Activated effector memory CD4-positive, alpha-beta T cell treated with Interleukin-2 at 50 U/mL for 16 hours (primary cell): ENCODE results near the gene SAPCD2.
"Not testable (repeated sequence)": the region's sequence is repeated elsewhere in the genome, so short reads cannot be mapped to it uniquely, and the experiment has no call there.

ENCODE experiments used
- DNase-seq: peaks from one replicate; pipeline ENCODE4 v3.0.0-alpha.2; 2020

The SAPCD2 gene, protein sequence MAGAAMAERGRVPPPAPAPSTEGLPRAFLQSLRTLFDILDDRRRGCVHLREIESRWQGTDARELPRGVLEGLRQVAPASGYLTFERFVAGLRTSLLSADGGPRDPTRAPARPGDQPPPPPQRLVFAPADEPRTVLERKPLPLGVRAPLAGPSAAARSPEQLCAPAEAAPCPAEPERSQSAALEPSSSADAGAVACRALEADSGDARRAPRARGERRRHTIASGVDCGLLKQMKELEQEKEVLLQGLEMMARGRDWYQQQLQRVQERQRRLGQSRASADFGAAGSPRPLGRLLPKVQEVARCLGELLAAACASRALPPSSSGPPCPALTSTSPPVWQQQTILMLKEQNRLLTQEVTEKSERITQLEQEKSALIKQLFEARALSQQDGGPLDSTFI

DNA sequence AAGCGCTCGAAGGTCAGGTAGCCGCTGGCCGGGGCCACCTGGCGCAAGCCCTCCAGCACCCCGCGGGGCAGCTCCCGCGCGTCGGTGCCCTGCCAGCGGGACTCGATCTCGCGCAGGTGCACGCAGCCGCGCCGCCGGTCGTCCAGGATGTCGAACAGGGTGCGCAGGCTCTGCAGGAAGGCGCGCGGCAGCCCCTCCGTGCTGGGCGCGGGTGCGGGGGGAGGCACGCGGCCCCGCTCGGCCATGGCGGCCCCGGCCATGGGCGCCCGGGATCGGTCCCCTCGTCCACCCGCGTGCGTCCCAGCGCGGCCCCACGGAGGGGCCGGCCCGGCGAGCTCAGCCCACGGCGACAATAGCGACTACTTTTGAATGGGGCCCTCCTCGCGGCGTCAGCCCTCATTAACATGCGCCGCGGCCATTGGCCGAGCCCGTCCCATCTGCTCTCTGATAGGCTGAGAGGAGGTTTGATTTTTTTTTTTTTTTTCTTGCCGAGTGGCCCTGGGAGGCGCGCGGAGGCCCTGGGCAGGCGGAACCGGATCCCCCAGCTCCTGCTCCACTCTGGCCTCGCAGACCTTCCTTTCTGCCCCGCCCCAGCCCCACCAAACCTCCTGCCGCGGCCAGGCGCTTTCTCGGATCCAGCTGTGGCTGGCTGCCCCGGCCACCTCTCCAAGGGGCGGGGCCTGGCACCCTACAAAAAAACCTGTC, at the start of gene SAPCD2:
TSS of gene SAPCD2 (minus strand) at position 357 of the 705 bp plus-strand sequence. CDS start at position 260, 97 bp downstream.
- peak; percentile 77 for DNase-seq

DNA sequence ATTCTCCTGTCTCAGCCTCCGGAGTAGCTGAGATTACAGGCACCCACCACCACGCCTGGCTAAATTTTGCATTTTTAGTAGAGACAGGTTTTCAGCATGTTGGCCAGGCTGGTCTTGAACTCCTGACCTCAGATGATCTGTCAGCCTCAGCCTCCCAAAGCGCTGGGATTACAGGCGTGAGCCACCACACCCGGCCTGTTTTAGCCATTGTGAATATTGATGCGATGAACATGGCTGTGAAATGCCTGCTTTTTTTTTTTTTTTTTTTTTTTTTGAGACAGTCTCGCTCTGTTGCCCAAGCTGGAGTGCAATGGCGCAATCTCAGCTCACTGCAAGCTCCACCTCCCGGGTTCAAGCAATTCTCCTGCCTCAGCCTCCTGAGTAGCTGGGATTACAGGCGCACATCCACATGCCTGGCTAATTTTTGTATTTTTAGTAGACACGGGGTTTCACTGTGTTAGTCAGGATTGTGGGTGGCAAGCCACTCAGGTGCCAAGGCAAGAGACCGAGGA, 47.8 kb upstream of the SAPCD2 start:
- DNase-seq: not testable (repeated sequence)

DNA sequence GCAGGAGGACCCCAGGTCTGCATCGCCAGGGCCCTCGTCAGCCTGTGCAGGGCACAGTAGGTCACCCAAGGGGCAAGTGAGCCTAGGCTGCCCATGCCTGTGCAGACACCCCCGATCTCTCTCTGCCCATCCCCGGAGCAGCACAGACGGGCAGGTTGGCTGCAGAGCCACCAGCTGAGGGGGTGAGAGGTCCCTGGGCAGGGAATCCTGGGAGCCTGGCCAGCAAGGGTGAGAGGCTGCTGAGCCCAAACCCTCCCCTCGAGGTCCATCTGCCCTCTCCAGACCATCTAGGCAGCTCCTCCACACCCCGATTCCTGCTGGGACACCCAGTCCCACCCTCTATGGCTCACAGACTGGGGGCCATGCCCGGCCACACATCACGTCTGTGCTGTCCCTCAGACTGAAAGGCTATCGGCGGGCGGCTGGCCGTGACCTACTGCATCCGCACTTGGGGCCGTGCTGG, 46.9 kb upstream of the SAPCD2 start:
- DNase-seq: no peak

DNA sequence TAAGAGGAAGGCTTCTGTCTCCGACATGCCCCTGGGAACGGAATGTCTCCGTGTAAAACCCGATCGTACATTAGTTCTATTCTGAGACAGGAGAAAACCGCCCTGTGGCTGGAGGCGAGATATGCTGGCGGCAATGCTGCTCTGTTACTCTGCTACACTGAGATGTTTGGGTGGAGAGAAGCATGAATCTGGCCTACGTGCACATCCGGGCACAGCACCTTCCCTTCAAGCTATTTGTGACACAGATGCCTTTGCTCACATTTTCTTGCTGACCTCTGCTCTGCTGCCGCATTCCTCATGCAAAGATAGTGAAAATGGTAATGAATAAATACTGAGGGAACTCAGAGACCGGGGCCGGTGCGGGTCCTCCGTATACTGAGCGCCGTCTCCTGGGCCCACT, 46.4 kb upstream of the SAPCD2 start:
- no peak for DNase-seq

DNA sequence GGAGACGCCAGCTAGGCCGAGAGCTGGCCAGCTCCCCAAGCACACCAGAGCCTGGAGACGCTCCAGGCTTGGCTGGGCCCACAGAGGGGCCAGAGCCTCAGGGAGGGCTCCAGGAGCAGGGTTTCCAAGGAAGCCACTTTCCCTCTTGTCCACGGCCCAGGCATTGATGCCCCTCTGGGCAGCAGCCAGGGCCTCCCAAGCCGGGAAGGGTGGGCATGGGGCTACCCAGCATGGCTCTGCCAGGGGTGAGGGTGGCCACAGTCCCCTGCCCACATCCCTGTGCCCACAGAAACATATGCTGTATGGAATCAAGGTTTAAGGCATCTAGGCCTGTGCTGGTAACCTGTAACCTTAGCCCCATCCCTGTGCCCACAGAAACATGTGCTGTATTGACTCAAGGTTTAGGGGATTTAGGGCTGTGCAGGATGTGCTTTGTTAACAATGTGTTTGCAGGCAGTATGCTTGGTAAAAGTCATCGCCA, 45.7 kb upstream of the SAPCD2 start:
- no peak for DNase-seq

DNA sequence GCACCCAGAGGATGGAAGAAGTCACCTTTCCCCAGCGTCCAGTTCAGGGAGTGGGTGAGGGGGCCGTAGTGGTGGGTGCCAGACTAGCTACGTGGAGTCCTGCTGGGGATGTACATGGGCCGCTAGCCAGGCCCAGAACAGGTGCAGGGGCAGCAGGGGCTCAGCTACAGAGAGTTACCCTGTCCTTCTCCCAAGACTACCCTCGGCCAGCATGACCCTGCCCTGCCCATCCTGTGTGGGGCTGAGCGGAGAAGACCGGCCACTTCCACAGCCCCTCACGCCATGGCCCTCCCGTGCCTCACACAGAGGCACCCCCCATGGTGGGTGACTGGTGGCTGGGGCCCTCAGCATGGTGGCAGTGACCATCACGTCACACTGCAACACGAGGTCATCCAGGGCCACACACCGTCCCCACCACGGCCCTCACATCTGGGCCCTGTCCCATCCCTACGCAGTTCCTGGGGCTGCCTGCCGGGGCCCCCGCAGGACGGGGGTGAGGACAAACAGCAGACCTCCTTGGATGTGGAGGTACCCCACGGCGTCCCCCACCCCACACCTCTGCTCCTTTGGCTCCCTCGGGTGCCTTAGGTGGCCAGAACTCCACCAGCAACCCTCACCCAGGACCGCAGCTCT, 45.2 kb upstream of the SAPCD2 start:
- no peak for DNase-seq

DNA sequence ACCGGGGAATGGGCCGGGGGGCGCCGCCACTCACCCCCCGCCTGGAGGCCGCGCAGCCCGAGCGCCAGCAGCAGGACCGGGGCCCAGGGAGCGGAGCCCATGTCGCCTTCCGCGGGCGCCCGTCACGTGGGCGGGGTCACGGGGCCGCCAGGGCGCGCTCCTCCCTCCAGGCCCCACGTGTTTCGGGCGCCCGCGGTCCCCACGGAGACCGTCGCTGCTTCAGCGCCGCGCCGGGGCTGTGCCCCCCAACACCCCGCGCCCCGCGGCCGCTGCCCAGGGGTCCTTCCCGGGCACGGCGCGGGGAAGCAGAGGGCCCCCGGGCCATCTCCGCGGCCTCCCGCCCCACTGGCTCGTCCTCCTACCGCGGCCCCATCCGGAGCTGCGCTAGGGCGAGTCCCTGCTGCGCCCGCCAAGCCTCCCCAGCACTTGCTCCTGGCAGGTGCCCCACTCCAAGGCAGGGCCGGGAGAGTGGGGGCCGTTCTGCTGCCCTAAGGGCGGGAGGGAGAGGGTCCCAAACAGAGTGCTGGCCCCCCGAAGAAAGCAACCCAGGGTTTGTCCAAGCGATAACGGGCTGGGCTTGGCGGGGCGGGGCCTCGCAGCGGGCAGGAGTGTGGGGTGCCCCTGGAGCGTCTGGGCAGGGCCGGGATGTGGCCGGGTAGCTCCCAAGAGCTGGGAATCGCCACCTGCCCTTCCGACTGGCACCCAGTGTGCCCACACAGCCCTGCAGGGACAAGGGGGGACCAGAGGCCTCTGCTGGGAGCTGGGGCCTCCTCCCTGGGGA, 44.4 kb upstream of the SAPCD2 start, which contains the start of gene DPP7:
TSS of gene DPP7 (minus strand) at position 121 of the 781 bp plus-strand sequence. CDS start at position 101, 20 bp downstream.
- DNase-seq: peak; percentile 72

DNA sequence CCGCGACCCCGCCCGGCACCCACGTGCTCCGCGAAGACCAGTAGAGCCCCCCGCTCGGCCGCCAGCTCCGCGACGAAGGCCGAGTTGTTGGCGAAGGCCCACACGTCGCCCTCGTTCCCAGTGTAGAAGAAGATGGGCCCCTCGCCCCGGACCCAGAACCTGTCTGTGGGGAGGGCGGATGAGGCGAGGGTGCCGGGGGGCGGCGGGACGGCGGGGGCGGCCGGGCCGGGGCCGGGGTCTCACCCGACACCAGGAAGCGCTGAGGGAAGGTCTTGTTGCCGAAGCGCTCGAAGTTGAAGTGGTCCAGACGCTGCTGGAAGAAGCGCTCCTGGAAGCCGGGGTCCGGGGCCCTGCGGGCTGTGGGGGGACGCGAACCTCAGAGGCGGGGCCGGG, 43.9 kb upstream of the SAPCD2 start:
- no peak for DNase-seq

DNA sequence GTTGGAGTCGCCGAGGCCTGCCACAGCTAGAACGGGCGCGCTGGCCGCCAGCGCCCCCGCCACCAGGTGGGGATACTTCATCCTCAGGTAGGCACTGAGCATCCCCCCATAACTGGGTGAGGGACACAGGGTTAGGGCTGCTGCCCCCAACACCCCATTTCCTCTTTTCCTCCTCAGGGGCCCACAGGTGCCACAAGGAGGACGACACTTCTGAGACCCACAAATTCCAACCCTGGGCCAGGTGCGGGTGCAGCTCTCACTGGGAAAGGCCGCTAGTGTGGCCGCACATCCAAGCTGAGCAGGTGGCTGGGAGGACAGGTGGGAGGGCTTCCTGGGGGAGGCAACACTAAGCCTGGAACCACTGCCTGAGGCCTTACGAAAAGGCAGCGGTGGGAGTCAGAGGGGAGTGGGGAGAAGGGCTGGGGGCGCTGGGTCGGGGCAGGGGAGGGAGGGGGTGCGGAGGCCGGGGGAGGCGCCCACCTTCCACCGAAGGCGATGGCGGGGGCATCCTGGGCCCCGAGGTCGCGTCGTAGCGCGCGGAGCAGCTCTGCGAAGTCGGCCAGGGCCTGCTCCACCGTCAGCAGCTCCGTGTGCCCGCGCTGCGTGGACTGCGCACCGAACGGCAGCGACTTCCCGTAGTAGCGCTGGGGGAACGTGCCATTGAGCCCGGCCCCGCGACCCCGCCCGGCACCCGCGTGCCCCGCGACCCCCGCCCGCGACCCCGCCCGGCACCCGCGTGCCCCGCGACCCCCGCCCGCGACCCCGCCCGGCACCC, 43.2 kb upstream of the SAPCD2 start:
- DNase-seq: no peak

DNA sequence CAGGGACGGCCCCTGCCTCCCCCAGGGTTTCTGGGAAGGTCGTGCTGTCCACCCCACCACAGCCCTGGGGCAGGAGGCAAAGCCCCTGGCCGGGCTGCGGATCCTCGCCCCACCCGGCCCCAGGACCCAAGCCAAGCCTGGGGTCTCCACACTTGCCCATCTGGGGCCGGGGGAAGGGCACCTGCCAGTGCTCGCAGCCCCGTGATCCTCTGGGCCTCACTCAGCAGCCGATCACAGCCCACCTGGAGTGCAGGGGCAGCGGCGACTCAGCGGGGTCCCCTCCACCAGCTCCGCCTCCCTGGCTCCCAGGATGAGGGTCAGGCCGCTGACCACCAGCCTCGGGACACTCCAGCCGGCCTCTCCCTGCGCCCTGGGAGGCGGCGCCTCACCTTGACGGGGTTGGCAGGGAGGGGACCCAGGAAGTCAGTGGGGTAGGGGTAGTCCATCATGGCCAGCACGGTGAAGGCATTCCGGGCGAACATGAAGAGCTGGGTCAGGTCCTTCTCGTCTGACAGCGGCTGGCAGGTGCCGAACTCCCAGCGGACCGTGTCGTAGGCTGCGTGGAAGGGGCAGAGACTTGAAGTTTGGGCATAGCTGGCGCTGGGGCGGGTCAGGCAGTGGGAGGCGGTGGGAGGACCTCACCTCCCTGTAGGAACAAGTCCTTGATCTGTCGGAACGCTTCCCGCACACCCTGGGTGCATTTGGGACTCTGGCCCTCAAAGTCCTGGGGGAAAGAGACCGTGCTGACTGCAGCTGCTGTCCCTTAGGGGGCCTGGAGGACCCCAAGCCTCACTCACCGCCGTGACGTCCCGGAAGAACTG, 42.4 kb upstream of the SAPCD2 start:
- no peak for DNase-seq

DNA sequence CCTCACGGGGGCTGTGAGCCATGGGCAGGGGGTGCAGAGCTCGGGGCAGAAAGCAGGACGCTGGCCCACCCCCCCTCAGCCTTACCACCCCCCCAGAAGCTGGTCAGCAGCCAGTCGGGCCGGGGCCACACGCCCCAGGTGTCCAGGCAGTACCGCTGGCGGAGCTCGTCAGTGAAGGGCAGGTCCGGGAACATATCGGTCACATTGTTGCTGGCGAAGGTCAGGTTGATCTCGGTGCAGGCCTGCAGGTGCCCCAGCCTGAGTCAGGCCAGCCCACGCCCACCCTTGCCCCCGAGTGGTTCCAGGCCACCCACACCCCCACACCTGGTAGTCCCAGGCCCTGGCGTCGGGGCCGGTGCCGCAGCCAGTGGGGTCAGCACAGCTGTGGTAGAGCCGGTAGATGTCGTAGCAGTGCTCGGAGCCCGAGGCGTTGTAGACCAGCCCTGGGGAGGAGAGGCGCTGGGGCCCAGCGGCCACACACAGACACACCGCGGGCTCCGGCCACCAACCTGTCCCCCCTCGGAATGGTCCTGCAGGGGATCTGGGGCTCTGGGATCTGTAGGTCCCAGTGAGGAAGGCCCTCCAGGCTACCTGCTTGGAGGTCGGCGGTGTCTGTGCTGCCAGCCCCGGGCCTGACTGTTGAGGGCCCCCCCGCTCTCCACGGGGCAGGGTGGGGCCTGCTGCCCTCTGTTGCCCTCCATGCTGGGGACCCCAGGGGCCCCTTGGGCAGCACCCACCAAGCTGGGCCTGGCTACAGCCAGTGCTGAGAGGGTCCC, 41.6 kb upstream of the SAPCD2 start:
- no peak for DNase-seq

DNA sequence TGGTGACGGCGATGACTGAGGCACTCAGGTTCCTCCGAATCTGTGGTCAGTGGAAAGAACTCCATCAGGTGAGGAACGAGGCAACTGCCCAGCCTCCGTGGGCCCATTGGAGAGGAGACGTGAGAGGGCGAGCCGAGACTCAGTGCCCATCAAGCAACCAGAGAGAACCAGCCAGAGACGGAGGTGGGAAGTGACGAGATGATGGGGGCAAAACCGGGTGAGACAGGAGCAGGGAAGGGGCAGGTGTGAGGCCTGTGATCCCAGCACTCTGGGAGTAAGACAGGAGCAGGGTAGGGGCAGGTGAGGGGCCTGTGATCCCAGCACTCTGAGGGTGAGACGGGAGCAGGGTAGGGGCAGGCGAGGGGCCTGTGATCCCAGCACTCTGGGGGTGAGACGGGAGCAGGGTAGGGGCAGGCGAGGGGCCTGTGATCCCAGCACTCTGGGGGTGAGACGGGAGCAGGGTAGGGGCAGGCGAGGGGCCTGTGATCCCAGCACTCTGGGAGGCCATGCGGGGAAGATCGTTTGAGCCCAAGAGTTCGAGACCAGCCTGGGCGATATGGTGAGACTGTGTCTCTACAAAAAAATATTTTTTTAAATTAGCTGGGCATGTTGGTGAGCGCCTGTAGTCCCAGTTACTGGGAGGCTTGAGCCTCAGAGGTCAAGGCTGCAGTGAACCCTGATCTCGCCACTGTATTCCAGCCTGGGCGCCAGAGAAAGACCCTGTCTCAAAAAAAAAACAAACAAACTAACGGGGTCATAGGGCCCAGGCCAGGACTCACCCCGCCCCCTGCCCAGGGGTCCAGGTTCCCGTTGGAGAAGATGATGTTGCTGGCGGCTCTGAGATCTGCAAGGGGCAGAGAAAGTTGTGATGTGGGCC, 40.8 kb upstream of the SAPCD2 start:
- DNase-seq: no peak

DNA sequence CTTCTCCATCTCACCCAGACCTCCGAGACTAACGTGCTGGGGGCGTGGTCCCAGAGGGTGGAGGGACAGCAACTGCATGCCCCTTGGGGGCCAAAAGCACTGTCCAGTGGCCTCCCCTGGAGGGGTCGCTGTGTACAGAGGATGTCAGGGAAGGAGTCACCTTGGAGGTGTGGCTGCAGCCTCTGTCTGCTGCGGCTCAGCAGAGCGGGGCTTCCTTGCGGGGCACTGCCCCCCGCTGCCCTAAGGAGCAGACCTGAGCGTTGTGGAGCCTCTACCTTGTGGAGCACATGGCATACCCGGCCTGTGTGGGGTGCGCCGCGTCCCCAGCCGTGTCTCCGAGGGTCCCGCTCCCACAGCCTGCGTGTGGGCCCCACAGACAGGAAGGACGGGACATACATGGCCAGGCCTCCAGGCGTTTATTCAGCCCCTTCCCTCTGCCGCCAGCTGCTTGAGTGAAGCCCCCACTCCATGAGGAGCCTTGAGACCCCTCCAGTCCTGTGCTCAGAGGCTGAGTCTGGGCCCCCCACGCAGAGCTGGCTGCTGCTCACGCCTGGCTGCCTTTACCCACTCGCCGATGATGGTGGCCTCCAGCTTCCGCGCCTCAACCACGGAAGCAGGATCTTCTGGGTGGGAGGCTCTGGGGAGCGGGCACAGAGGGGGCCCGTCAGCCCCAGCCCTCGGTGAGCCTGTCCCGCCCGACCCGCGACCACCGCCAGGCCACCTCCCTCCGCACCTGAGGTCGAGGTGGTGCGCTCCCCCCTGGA, 40.0 kb upstream of the SAPCD2 start:
- DNase-seq: no peak

DNA sequence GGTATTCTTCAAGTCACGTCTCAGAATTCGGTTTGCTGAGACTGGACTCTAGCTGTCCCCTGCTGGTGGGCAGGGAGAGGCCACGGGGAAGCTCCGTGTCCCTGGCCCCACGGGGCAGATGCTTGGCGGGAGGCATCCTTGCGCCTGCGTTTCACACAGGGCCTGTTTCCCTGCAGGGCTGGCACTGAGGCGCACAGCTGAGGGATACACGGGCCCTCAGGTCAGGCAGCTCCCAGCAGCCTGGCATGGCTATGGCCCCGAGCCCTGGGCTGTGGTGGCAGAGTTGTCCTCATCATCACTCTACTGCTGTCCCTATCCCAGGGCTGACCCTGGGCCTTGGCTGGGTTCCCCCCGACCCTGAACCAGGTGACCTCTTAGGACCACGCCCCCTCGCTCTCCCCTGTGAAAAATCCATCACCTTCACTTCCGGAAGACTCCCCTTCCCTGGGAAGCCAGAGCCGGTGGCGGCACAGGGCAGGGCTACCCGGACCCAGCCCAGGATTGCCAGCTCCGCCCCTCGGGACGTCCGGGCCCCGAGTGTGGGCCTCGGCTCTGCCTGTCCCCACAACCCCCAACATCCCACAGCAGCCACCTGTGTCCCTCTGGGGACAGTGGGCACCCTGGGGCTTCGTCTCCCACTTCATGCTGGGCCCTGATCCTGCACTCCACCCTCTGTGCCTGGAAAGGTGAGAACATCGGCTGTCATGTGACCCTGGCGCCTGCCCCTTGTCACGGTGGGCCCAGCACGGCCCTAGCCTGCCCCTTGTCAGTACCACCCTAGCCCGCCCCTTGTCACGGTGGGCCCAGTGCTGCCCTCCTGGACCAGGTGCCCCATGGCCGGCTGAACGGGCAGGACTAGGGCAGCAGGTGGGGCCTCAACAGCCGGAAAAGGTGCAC, 39.1 kb upstream of the SAPCD2 start:
- DNase-seq: no peak

DNA sequence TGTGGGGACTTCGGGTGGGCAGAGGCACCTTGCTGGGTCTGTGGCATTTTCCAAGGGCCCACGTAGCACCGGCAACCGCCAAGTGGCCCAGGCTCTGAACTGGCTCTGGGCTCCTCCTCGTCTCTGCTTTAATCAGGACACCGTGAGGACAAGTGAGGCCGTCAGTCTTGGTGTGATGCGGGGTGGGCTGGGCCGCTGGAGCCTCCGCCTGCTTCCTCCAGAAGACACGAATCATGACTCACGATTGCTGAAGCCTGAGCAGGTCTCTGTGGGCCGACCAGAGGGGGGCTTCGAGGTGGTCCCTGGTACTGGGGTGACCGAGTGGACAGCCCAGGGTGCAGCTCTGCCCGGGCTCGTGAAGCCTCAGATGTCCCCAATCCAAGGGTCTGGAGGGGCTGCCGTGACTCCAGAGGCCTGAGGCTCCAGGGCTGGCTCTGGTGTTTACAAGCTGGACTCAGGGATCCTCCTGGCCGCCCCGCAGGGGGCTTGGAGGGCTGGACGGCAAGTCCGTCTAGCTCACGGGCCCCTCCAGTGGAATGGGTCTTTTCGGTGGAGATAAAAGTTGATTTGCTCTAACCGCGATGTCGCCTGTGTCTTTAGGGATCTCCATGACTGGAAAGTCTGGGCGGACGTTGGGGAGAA, 38.4 kb upstream of the SAPCD2 start:
- DNase-seq: no peak

DNA sequence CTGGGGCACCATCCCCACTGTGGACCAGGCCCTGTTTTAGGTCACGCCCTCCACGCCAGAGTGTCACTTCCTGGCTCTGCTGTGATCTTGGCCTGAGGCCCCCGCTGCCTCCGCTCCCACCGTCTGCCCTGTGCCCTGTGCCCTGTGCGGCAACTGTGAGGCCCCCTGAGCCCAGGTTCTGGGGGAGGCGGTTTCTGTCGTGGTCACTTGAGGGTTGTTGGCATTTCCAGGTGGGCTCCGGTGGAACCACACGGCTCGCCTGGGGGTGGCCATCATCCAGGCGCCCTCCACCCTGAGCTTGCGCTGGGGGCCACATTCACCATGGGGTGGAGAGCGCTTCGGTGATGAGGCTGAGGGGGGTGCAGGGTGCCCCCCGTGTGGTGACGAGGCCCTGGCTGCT, 37.6 kb upstream of the SAPCD2 start:
- DNase-seq: no peak
